Aorta (tissue), 5 donors: ENCODE measurements around the gene LZTS2. TPM values are rescaled to one million over a fixed set of nuclear protein-coding genes. Genes with fewer than 3 reads are reported as not detected.
"Not testable (repeated sequence)": the region's sequence is repeated elsewhere in the genome, so short reads cannot be mapped to it uniquely, and the experiment has no call there.

Experiments used
- ATAC-seq: fragments of 200-7000 bp; cut with Tn5 transposase; one replicate; pipeline ENCODE4 v1.9.1; 2022; ENCODE audit warnings: moderate library complexity; ENCODE audit not compliant: low FRiP score
- DNase-seq, 2 donors: peaks; one replicate each; pipeline ENCODE4 v3.0.0-alpha.2; 2020
- H3K27ac ChIP-seq, 2 donors: one replicate each; pipeline ENCODE4 v1.5.1; 2013; ENCODE audit warnings: low read length in 2 of 2, mild to moderate bottlenecking in 2 of 2, moderate library complexity in 2 of 2, control low read depth in 1 of 2, inconsistent platforms in 1 of 2, low read depth in 1 of 2
- H3K27me3 ChIP-seq, 2 donors: one replicate each; pipeline ENCODE4 v1.6.1; 2013; ENCODE audit warnings: control low read depth in 1 of 2, low read length in 1 of 2, mild to moderate bottlenecking in 1 of 2, moderate library complexity in 1 of 2; ENCODE audit not compliant: insufficient read depth in 2 of 2, control insufficient read depth in 1 of 2
- H3K36me3 ChIP-seq, 2 donors: one replicate each; pipeline ENCODE4 v1.6.1; 2013; ENCODE audit warnings: control low read depth in 1 of 2, low read length in 1 of 2, mild to moderate bottlenecking in 1 of 2; ENCODE audit not compliant: insufficient read depth in 2 of 2, control insufficient read depth in 1 of 2
- H3K4me1 ChIP-seq, 2 donors: one replicate each; pipeline ENCODE4 v1.6.1; 2013; ENCODE audit warnings: low read length in 2 of 2, control low read depth in 1 of 2, mild to moderate bottlenecking in 1 of 2, moderate library complexity in 1 of 2; ENCODE audit not compliant: insufficient read depth in 2 of 2, control insufficient read depth in 1 of 2
- H3K4me3 ChIP-seq, 2 donors: one replicate each; pipeline ENCODE4 v1.5.1; 2013; ENCODE audit warnings: low read length in 2 of 2, control low read depth in 1 of 2, mild to moderate bottlenecking in 1 of 2
- H3K9me3 ChIP-seq: one replicate; pipeline ENCODE4 v1.6.1; 2013; ENCODE audit warnings: mild to moderate bottlenecking, low read length; ENCODE audit not compliant: control insufficient read depth
- WGBS, 2 donors: extraction: QIAGEN DNeasy Blood & Tissue Kit; methylation state at CpG; one replicate each; pipeline ENCODE4 v1.1.7; 2013; 5-methylcytosine and 5-hydroxymethylcytosine counted together
- intact Hi-C, 2 donors: fragments of 100-400 bp; cut with DNase I; formaldehyde crosslinking; loops; one replicate each; pipeline versions ENCODE4 v1.14.2 to v1.15.0; 2022
- polyA plus RNA-seq, 2 donors: library from polyadenylated mRNA; stranded (reverse); fragments of 200-250 nt; gene quantifications; one replicate each; pipeline ENCODE4 v1.2.3, GENCODE V29; 2013
- total RNA-seq, 2 donors: library from RNA; stranded (reverse); fragmentation: NEBNext Ultra II Directional; extraction: Animal tissue kit (Norgen Biotek cat#: 25700); gene quantifications; one replicate each; pipeline ENCODE4 v1.2.1, GENCODE V29; 2021
- donor health status: healthy with polysubstance abuse.
- donor health status: Bipolar disorder and iron deficiency.
- donor health status: DM: no; HTN: no; CAD: no.
- donor health status: DM: no; HTN: no; CAD: no.
- donor health status: DM: yes; HTN: yes; CAD: no.

LZTS2 gene
- total and polyA plus RNA-seq, 4 donors, result 38.3 to 108 (median 94.6) TPM

DNA sequence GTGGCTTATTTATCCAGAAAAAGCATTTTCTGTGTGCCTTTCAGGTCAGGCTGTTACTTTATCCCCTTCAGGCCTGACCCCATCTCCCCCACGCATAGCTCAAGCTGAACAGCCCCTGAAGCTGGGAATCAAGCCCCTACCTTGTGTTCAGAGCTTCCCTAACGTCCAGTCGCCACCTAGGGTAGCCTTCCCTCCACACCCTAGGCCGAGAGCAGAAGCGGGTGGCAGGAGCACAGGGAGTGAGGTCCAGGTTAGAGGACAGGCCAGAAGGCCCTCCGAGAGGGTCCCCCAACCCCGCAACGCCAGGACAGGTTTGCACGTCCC is 30.8 kb upstream of the LZTS2 start:
- intact Hi-C loops, result no loop called here
- Histone ChIP-seq H3K4me3 (no peak overlapping the region), H3K36me3 (no peaks in the 10 kb centered on the region), H3K4me1 (no peaks in the 10 kb centered on the region), H3K9me3 (no peaks in the 10 kb centered on the region), H3K27ac (no peak overlapping the region), H3K27me3 (no peaks in the 10 kb centered on the region)
- DNase-seq (no peak), ATAC-seq (no peak)
- 12 to 15% methylated on average over 9 of the region's 9 CpGs for WGBS, 2 donors

DNA sequence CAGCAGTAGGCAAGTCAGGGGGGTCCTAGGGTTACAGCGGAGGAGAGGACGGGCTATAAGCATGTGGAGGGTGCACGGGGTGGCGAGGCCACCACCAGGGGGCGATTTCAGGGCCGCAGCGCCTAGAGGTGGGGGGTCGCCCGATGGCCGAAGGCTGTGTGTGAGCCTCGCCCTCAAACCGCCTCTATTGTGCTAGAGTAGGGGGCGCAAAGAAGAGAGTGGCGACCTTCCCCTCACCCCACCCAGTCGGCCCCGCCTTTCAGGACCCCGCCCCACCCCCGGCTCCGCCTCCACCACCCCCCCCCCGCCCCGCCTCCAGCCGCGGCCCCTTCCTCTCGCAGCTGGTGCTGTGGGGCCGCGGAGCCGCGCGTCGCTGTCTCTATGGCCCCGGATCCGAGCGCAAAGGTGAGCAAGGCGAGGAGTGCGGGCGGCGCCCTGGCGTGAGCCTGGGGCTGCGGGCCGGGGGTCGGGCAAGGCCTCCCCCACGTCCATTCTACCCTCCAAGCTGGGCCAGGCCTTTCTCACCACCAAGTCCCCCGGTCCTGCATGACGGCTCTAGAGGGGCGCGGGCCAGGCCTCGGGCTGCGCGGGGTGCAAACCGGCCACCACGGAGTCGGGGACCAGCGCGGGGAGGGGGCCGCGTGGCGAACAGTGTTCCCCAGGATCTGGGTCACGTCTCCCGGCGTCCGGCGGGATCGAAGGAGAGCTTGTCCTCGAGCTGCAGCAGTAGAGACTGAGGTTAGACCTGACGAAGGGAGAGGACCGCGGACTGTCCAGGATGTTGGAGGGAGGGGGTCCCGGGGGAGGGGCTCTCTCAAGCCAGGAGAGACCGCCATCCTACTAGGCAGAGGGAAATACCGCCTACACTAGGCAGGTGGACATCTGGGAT is 30.2 kb upstream of the LZTS2 start, which contains the start of gene SEMA4G:
TSS of gene SEMA4G (plus strand) at position 318 of the 889 bp plus-strand sequence. CDS start 3,409 bp downstream, outside the sequence.
- Histone ChIP-seq H3K4me3 (peak within 1 kb of the TSS; percentile 27 to 35), H3K4me1 (no peaks in the 10 kb centered on the region), H3K27ac (no peak within 1 kb of the TSS), H3K27me3 (no peaks in the 10 kb centered on the region), H3K9me3 (no peaks in the 10 kb centered on the region), H3K36me3 (no peaks in the 10 kb centered on the region)
- intact Hi-C loops, result no loop called here
- ATAC-seq (peak; percentile 64), DNase-seq (peak in 1 of 2 donors; percentile 85)
- 2 to 3% methylated on average over 47 to 70 of the region's 70 CpGs for WGBS, 2 donors

DNA sequence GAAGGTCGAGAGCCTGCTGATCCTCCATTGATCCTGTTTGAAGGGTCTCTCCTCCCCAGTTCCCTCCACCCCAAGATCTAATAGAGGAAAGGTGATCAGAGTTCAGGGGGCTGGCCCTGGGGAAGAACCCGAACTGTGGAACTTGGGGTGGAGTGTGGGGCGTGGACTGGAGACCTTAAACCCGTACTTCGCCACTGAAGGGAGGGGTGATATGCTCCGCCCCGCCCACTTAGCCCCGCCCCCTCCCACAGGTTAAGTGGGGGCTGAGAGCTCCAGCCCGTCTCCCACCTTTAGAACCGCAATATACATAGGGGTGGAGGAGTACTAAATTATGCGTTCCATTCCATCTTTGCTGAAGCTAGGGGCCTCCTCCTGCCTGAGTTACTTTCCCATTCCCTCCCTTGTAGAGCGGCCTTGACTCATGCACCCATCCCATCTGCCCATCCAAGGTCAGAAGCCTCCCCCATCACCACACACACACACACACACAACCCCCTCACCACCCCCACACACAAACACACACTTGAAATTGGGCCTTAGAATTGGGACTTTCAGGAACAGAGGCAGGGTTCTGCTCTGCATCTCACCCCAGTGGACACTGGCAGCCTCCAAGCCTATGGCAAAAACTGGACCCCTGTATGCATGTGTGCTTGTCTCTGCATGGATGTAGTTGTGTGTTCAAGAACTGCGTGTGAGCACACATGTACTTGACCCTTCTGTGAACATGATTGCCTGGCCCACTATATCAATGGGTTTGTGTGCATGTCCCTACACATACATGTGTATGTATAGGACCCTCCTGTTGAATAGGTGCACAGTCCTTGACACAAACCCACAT is 29.3 kb upstream of the LZTS2 start:
- H3K4me3 ChIP-seq, result no peak overlapping the region
- intact Hi-C loops, result no loop called here
- H3K27me3 ChIP-seq, result no peaks in the 10 kb centered on the region
- H3K27ac ChIP-seq, result no peak overlapping the region
- DNase-seq, result peak in 1 of 2 donors; percentile 70
- peak; percentile 9 for ATAC-seq
- H3K9me3 ChIP-seq, result no peaks in the 10 kb centered on the region
- H3K4me1 ChIP-seq, result no peaks in the 10 kb centered on the region
- 41 to 43% methylated on average over 13 of the region's 13 CpGs for WGBS, 2 donors
- H3K36me3 ChIP-seq, result no peaks in the 10 kb centered on the region

DNA sequence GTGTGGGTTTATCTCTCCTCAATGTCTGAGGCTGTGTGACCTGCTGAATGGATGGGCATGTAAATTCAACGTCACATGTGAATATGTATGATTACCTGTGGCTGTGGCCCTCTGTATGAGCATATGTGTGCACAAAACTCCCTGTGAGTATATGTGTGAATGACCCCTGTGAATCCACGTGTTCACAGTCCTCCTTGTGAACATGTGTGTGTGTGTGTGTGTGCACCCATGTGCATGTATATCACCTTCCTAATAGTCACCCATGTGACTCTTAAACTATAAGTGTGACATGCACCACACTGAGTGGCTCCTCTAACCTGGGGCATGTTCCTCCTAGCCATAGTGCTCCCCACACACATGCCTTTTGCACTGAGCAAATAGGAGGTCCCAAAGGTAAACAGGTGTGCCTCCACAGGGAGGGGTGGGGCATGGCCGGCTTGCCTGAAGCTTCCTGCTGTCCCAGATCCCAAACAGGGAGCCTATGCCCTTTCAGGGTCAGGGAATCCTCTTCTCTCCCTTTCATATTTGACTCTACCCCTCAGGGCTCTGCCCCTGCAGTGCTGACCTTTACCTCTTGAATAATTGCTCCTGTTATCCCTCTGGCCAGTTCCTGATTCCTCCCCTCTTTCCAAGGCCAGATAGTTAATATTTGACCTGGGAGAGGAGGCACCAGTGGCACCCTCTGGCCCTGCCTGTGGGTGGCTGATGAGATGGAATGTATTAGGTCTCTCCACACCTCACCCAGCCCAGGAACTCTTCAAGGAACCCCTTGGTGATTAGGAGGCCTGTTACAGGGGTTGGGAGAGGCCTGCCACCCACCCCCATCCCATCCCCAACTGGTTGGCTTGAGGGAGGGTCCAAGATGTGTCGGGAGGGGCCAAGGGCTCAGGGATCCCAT is 28.4 kb upstream of the LZTS2 start:
- H3K27ac ChIP-seq, result no peak overlapping the region
- DNase-seq (peak in 1 of 2 donors; percentile 16), ATAC-seq (no peak)
- H3K36me3 ChIP-seq, result no peaks in the 10 kb centered on the region
- 69 to 78% methylated on average over 4 of the region's 4 CpGs for WGBS, 2 donors
- intact Hi-C loops, result no loop called here
- H3K27me3 ChIP-seq, result no peaks in the 10 kb centered on the region
- H3K4me3 ChIP-seq, result no peak overlapping the region
- H3K9me3 ChIP-seq, result no peaks in the 10 kb centered on the region
- no peaks in the 10 kb centered on the region for H3K4me1 ChIP-seq

DNA sequence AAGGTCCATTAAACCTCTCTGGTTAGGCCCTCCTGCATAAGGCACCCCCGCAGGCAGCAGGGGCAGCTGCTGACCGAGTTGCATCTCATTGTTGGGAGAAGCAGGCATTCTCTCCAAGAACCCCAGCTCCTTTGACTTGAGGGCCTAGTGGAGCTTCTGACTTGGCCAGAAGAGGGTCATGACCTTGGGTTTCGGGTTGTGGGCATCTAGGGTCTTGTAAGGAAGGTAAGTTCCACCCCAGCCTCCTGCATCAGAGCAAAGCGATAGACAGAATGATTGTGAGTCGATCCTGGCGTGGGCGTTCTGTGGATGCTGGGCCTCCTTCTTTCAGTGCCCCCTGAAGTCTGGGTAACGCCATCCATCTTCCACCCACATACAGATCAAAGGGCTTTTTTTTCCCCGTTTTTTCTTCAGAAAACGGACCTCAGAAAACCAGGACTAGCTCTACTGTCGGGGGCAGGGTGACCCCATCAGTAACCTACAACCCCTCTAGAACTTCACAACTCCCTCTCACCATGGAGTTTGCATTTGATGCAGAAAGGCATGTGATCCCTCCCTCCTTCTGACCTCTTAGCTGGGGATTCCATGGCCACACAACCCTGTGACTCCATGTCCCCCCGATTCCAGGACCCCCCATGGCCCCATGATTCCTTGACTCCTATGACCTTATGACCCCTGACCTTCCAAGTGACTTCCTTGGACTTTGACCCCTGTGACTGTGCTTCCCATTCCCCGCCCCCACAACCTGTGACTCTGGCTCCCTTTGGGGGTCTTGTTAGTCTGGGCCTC is 27.3 kb upstream of the LZTS2 start:
- no peaks in the 10 kb centered on the region for H3K4me1 ChIP-seq
- ATAC-seq (no peak), DNase-seq (peak in 1 of 2 donors; percentile 36)
- no peaks in the 10 kb centered on the region for H3K27me3 ChIP-seq
- H3K36me3 ChIP-seq, result no peaks in the 10 kb centered on the region
- no peak overlapping the region for H3K4me3 ChIP-seq
- 73 to 76% methylated on average over 13 of the region's 13 CpGs for WGBS, 2 donors
- no peak overlapping the region for H3K27ac ChIP-seq
- intact Hi-C loops, result no loop called here
- H3K9me3 ChIP-seq, result no peaks in the 10 kb centered on the region

DNA sequence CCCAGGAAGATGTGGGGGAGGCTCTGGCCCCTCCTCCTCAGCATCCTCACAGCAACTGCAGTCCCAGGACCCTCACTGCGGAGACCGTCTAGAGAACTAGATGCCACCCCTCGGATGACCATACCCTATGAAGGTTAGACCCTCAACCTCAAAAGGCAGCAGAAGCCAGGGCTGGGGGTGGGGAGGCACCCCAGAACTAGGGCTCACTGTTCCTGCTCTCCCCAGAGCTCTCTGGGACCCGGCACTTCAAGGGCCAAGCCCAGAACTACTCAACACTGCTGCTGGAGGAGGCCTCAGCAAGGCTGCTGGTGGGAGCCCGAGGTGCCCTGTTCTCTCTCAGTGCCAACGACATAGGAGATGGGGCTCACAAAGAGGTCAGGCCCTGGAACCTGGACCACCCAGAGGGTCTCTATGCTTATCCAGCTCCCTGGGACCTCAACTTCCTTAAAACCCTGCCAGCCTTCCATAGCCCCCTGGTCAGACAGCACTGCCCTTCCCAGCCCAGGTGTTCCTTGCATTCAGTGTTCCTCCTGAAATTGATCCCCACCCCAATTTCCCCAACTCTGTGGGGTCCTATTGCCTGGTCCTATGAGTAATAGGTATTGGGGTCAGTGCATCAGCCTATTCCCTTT is 26.6 kb upstream of the LZTS2 start:
- intact Hi-C loops, result no loop called here
- H3K27me3 ChIP-seq, result no peaks in the 10 kb centered on the region
- no peaks in the 10 kb centered on the region for H3K4me1 ChIP-seq
- WGBS, 2 donors, result 89 to 91% methylated on average over 6 of the region's 6 CpGs
- H3K27ac ChIP-seq, result no peak overlapping the region
- DNase-seq, result peak in 1 of 2 donors; percentile 54
- no peak for ATAC-seq
- H3K36me3 ChIP-seq, result no peaks in the 10 kb centered on the region
- no peaks in the 10 kb centered on the region for H3K9me3 ChIP-seq
- no peak overlapping the region for H3K4me3 ChIP-seq

DNA sequence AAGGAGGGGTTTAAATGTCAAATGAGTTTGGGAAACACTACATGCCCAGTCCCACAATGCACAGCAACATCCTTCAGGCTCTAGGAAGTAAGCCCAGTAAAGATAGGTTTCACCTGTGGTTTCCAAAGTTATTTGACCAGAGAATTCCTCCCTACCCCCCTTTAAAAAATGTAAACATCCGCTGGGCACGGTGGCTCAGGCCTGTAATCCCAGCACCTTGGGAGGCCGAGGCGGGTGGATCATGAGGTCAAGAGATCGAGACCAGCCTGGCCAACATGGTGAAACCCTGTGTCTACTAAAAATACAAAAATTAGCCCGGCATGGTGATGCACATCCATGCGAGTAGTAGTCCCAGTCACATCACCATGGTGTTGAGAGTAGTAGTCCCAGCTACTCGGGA is 24.2 kb upstream of the LZTS2 start:
- H3K27me3 ChIP-seq, ATAC-seq: not testable (repeated sequence)

More for the DNA sequence above, 24.2 kb upstream of the LZTS2 start:
- intact Hi-C loops, H3K36me3 ChIP-seq, H3K9me3 ChIP-seq, H3K27ac ChIP-seq, H3K4me3 ChIP-seq, H3K4me1 ChIP-seq: not testable (repeated sequence)
- DNase-seq, result peak in 1 of 2 donors; percentile 4
- 81 to 82% methylated on average over 8 of the region's 8 CpGs for WGBS, 2 donors
